Neural cell (in vitro differentiated cells): ENCODE results near the gene SSTR4. TPM values are rescaled to one million over a fixed set of nuclear protein-coding genes. Genes with fewer than 3 reads are reported as not detected.

Experiments used
- H2AFZ ChIP-seq: fragments of 200-600, 300-800 bp; sonication (generic), shearing (Covaris generic); 2 replicates; pipeline ENCODE4 v1.6.0; 2014; ENCODE audit warnings: low read depth, mild to moderate bottlenecking, antibody characterized with exemption, low read length, moderate library complexity
- H3F3A ChIP-seq: fragments of 200-600 bp; shearing (Covaris generic); 2 replicates; pipeline ENCODE4 v1.6.1; 2016; ENCODE audit warnings: mild to moderate bottlenecking, moderate library complexity, mixed read lengths, antibody characterized with exemption, low read length; ENCODE audit not compliant: insufficient read depth, poor library complexity, severe bottlenecking
- H3K27ac ChIP-seq: fragments of 200-600, 300-800 bp; sonication (generic), shearing (Covaris generic); 2 replicates; pipeline ENCODE4 v1.5.1; 2014; ENCODE audit warnings: mild to moderate bottlenecking, low read length, moderate library complexity
- H3K27me3 ChIP-seq: fragments of 300-800, 200-600 bp; sonication (generic), shearing (Covaris generic); 2 replicates; pipeline ENCODE4 v1.6.0; 2014; ENCODE audit warnings: mild to moderate bottlenecking, low read depth, low read length, moderate library complexity; ENCODE audit not compliant: insufficient read depth
- H3K36me3 ChIP-seq: fragments of 300-800, 200-600 bp; sonication (generic), shearing (Covaris generic); 2 replicates; pipeline ENCODE4 v1.5.1; 2014; ENCODE audit warnings: mild to moderate bottlenecking, antibody characterized with exemption, low read length, moderate library complexity; ENCODE audit not compliant: insufficient read depth
- H3K4me2 ChIP-seq: fragments of 300-800, 200-600 bp; sonication (generic), shearing (Covaris generic); 2 replicates; pipeline ENCODE4 v1.6.0; 2014; ENCODE audit warnings: mild to moderate bottlenecking, low read length
- H3K4me3 ChIP-seq: fragments of 300-800, 200-600 bp; sonication (generic), shearing (Covaris generic); 2 replicates; pipeline ENCODE4 v1.5.1; 2014; ENCODE audit warnings: mild to moderate bottlenecking, low read length, moderate library complexity
- H3K79me2 ChIP-seq: fragments of 200-600 bp; shearing (Covaris generic); replicated peaks from 2 replicates; pipeline ENCODE4 v1.6.0; 2014; ENCODE audit warnings: mild to moderate bottlenecking, low read length, moderate library complexity; ENCODE audit not compliant: insufficient read depth
- H3K9ac ChIP-seq: fragments of 300-800, 200-600 bp; sonication (generic), shearing (Covaris generic); 2 replicates; pipeline ENCODE4 v1.6.1; 2016; ENCODE audit warnings: mild to moderate bottlenecking, low read length, mixed read lengths
- H3K9me2 ChIP-seq: fragments of 200-600 bp; shearing (Covaris generic); 2 replicates; pipeline ENCODE4 v1.6.1; 2016; ENCODE audit warnings: mild to moderate bottlenecking, low read length, mixed read lengths; ENCODE audit not compliant: insufficient read depth
- H3K9me3 ChIP-seq: fragments of 200-600, 300-800 bp; sonication (generic), shearing (Covaris generic); 2 replicates; pipeline ENCODE4 v1.6.1; 2016; ENCODE audit warnings: mild to moderate bottlenecking, mixed run types, low read length, moderate library complexity, mixed read lengths
- H4K20me1 ChIP-seq: fragments of 200-600 bp; shearing (Covaris generic); 2 replicates; pipeline ENCODE4 v1.6.1; 2016; ENCODE audit warnings: mild to moderate bottlenecking, mixed run types; ENCODE audit not compliant: insufficient read depth
- EP300 ChIP-seq: fragments of 450-650 bp; conservative IDR thresholded peaks from 2 replicates; pipeline ENCODE4 v1.6.1; 2014; ENCODE audit warnings: antibody characterized with exemption, mild to moderate bottlenecking, moderate library complexity; ENCODE audit not compliant: poor library complexity, severe bottlenecking
- EZH2 ChIP-seq: fragments of 200-600, 300-800 bp; shearing (Covaris generic), sonication (generic); IDR thresholded peaks from 2 replicates; pipeline ENCODE4 v1.6.1; 2014; ENCODE audit warnings: antibody characterized with exemption, low read length, borderline replicate concordance, mild to moderate bottlenecking; ENCODE audit not compliant: insufficient read depth, poor library complexity, severe bottlenecking
- MXI1 ChIP-seq: fragments of 450-650 bp; conservative IDR thresholded peaks from 2 replicates; pipeline ENCODE4 v1.6.1; 2014; ENCODE audit warnings: antibody characterized with exemption, mild to moderate bottlenecking; ENCODE audit not compliant: poor library complexity, severe bottlenecking
- POLR2AphosphoS5 ChIP-seq: IDR thresholded peaks from 2 replicates; pipeline ENCODE4 v1.6.1; 2012
- RAD21 ChIP-seq: fragments of 450-650 bp; conservative IDR thresholded peaks from 2 replicates; pipeline ENCODE4 v1.6.1; 2014; ENCODE audit warnings: antibody characterized with exemption, mild to moderate bottlenecking, moderate library complexity
- REST ChIP-seq: IDR thresholded peaks from 2 replicates; pipeline ENCODE4 v1.6.1; 2012; ENCODE audit warnings: borderline replicate concordance
- SMC3 ChIP-seq: fragments of 450-650 bp; conservative IDR thresholded peaks from 2 replicates; pipeline ENCODE4 v1.6.1; 2014; ENCODE audit warnings: antibody characterized with exemption, mild to moderate bottlenecking, moderate library complexity; ENCODE audit not compliant: poor library complexity
- TAF1 ChIP-seq: IDR thresholded peaks from 2 replicates; pipeline ENCODE4 v1.6.1; 2012; ENCODE audit warnings: low read depth
- polyA plus RNA-seq: library from polyadenylated mRNA; depleted of rRNA; stranded (reverse); fragments of >200 nt; gene quantifications from 2 replicates; pipeline ENCODE4 v1.2.3, GENCODE V29; 2014
- TF ChIP-seq, protein P1 (sequence below): fragments of 450-650 bp; IDR thresholded peaks from 2 replicates; pipeline ENCODE4 v1.5.1; 2014; ENCODE audit warnings: antibody characterized with exemption, mild to moderate bottlenecking, moderate library complexity; ENCODE audit not compliant: poor library complexity, severe bottlenecking

Gene SSTR4
- polyA plus RNA-seq, 1 donor from 2014 or later: not detected

DNA sequence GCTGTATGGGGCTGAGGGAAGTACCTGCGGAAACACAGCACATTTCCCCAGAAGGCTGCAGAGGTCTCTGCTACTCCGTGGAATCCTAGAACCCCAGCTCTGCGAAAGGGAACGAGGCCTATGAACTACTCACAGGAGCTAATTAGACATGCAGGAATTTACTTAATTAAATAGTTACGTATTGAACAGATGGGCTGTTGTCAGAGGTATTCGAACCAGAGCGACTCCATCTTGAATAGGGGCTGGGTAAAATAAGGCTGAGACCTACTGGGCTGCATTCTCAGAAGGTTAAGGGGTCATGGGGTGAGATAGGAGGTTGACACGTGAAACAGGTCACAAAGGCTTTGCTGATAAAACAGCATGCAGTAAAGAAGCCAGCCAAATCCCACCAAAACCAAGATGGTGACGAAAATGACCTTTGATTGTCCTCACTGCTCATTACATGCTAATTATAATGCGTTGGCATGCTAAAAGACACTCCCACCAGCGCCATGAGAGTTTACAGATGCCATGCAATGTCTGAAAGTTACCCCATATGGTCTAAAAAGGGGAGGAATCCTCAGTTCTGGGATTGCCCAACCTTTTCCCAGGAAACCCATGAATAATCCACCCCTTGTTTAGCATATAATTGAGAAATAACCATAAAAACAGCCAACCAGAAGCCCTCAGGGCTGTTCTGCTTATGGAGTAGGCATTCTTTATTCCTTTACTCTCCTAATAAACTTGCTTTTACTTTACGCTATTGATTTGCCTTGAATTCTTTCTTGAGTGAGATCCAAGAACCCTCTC is 14.7 kb upstream of the SSTR4 start:
- no peak overlapping the region for H3K4me3 ChIP-seq
- no peaks in the 10 kb centered on the region for H3K79me2 ChIP-seq
- no peaks in the 10 kb centered on the region for H3K9me2 ChIP-seq
- H3K9me3 ChIP-seq: no peaks in the 10 kb centered on the region
- H2AFZ ChIP-seq: no peak overlapping the region
- H3K36me3 ChIP-seq: no peaks in the 10 kb centered on the region
- no peak for TF ChIP-seq MXI1
- TF ChIP-seq, protein P1, sequence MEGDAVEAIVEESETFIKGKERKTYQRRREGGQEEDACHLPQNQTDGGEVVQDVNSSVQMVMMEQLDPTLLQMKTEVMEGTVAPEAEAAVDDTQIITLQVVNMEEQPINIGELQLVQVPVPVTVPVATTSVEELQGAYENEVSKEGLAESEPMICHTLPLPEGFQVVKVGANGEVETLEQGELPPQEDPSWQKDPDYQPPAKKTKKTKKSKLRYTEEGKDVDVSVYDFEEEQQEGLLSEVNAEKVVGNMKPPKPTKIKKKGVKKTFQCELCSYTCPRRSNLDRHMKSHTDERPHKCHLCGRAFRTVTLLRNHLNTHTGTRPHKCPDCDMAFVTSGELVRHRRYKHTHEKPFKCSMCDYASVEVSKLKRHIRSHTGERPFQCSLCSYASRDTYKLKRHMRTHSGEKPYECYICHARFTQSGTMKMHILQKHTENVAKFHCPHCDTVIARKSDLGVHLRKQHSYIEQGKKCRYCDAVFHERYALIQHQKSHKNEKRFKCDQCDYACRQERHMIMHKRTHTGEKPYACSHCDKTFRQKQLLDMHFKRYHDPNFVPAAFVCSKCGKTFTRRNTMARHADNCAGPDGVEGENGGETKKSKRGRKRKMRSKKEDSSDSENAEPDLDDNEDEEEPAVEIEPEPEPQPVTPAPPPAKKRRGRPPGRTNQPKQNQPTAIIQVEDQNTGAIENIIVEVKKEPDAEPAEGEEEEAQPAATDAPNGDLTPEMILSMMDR: no peak
- TF ChIP-seq REST: no peak
- TF ChIP-seq SMC3: no peak
- TF ChIP-seq EP300: no peak
- no peak for TF ChIP-seq TAF1
- TF ChIP-seq POLR2AphosphoS5: no peak
- TF ChIP-seq EZH2: no peak
- TF ChIP-seq RAD21: no peak
- H4K20me1 ChIP-seq: no peaks in the 10 kb centered on the region
- no peak overlapping the region for H3K27ac ChIP-seq
- H3K9ac ChIP-seq: no peak overlapping the region
- no peaks in the 10 kb centered on the region for H3K27me3 ChIP-seq
- H3F3A ChIP-seq: no peaks in the 10 kb centered on the region
- H3K4me2 ChIP-seq: no peak overlapping the region

DNA sequence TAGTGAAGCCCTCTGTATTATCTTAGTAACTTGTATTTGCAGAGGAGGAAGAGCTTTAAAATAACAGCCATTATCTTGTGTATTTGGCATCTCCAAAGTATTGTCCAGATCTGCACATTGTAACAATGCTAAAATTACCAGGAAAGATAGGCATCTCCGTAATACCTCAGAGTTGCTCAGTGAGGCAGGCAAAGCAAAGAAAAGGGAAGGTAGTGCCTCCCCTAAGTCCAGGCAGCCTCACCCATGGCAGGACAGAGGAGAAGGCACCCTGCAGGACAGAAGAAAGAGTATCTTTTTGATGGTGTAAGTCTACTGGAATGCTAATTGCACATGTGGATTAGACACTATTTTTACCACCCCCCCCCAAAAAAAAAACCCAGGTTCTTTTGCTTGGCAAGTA is 13.6 kb upstream of the SSTR4 start:
- Histone ChIP-seq H3K79me2 (no peaks in the 10 kb centered on the region), H2AFZ (no peak overlapping the region)

More for the DNA sequence above, 13.6 kb upstream of the SSTR4 start:
- Histone ChIP-seq H3K4me3 (no peak overlapping the region), H3K27me3 (no peaks in the 10 kb centered on the region), H3K4me2 (no peak overlapping the region), H3K9me3 (no peaks in the 10 kb centered on the region), H3K36me3 (no peaks in the 10 kb centered on the region), H3K9me2 (no peaks in the 10 kb centered on the region), H3K9ac (no peak overlapping the region), H3F3A (no peaks in the 10 kb centered on the region), H3K27ac (no peak overlapping the region), H4K20me1 (no peaks in the 10 kb centered on the region)
- TF ChIP-seq SMC3 (no peak), POLR2AphosphoS5 (no peak), EP300 (no peak), TAF1 (no peak)
